Neural progenitor cell (in vitro differentiated cells): ENCODE measurements around the gene ISLR. TPM values are rescaled to one million over a fixed set of nuclear protein-coding genes. Genes with fewer than 3 reads are reported as not detected.
A peak's percentile ranks its signal among the peaks of the same experiment; 100 is the strongest.

Experiments
- DNase-seq: peaks from one replicate; pipeline ENCODE4 v3.0.0-alpha.2; 2016; ENCODE audit warnings: low spot score
- H2AFZ ChIP-seq: fragments of 200-600 bp; sonication (generic); replicated peaks from 2 replicates; pipeline ENCODE4 v1.6.1; 2016; ENCODE audit warnings: antibody characterized with exemption
- H3F3A ChIP-seq: fragments of 200-600 bp; sonication (generic); 2 replicates; pipeline ENCODE4 v1.6.1; 2016; ENCODE audit warnings: antibody characterized with exemption, low read depth
- H3K27ac ChIP-seq: fragments of 200-600 bp; sonication (generic); 2 replicates; pipeline ENCODE4 v1.5.1; 2016; ENCODE audit warnings: mild to moderate bottlenecking
- H3K27me3 ChIP-seq: fragments of 200-600 bp; sonication (generic); 2 replicates; pipeline ENCODE4 v1.6.1; 2016; ENCODE audit warnings: mild to moderate bottlenecking, moderate library complexity
- H3K36me3 ChIP-seq: fragments of 200-600 bp; sonication (generic); 2 replicates; pipeline ENCODE4 v1.5.1; 2016
- H3K4me1 ChIP-seq: fragments of 200-600 bp; sonication (generic); 2 replicates; pipeline ENCODE4 v1.6.1; 2016; ENCODE audit warnings: mixed run types
- H3K4me2 ChIP-seq: fragments of 200-600 bp; sonication (generic); 2 replicates; pipeline ENCODE4 v1.6.1; 2016
- H3K4me3 ChIP-seq: fragments of 200-600 bp; sonication (generic); 2 replicates; pipeline ENCODE4 v1.5.1; 2016
- H3K79me2 ChIP-seq: fragments of 200-600 bp; sonication (generic); 2 replicates; pipeline ENCODE4 v1.6.1; 2016; ENCODE audit warnings: low read depth
- H3K9ac ChIP-seq: fragments of 200-600 bp; sonication (generic); 2 replicates; pipeline ENCODE4 v1.6.1; 2016
- H3K9me3 ChIP-seq: fragments of 200-600 bp; sonication (generic); 2 replicates; pipeline ENCODE4 v1.5.1; 2016; ENCODE audit warnings: low read depth
- H4K20me1 ChIP-seq: fragments of 200-600 bp; sonication (generic); 2 replicates; pipeline ENCODE4 v1.6.1; 2016; ENCODE audit warnings: low read depth
- H3K27ac Mint-ChIP-seq: 3 replicates; pipeline ENCODE4 v1.8.0; 2021; ENCODE audit warnings: mixed read lengths
- H3K27me3 Mint-ChIP-seq: 2 replicates; pipeline ENCODE4 v1.8.0; 2022; ENCODE audit warnings: low read depth, mild to moderate bottlenecking, inconsistent platforms, moderate library complexity, mixed read lengths; ENCODE audit not compliant: insufficient read depth
- H3K36me3 Mint-ChIP-seq: 3 replicates; pipeline ENCODE4 v1.8.0; 2021; ENCODE audit warnings: mixed read lengths
- H3K4me1 Mint-ChIP-seq: 3 replicates; pipeline ENCODE4 v1.8.0; 2021; ENCODE audit warnings: mixed read lengths
- H3K4me3 Mint-ChIP-seq: 3 replicates; pipeline ENCODE4 v1.8.0; 2021; ENCODE audit warnings: mild to moderate bottlenecking, moderate library complexity, mixed read lengths
- H3K9me3 Mint-ChIP-seq: 3 replicates; pipeline ENCODE4 v1.8.0; 2020; ENCODE audit warnings: mixed read lengths
- EZH2 ChIP-seq: fragments of 200-600 bp; sonication (generic); IDR thresholded peaks from 2 replicates; pipeline ENCODE4 v1.6.1; 2017; ENCODE audit warnings: antibody characterized with exemption, mild to moderate bottlenecking, moderate library complexity
- EZH2phosphoT487 ChIP-seq: fragments of 200-600 bp; sonication (generic); IDR thresholded peaks from 2 replicates; pipeline ENCODE4 v1.6.1; 2017; ENCODE audit warnings: antibody characterized with exemption
- total RNA-seq: library from RNA; depleted of rRNA; stranded (reverse); fragments of >200 nt; gene quantifications from 2 replicates; pipeline ENCODE4 v1.2.3, GENCODE V29; 2015; ENCODE audit warnings: low replicate concordance
- TF ChIP-seq, protein P1 (sequence below): fragments of 200-600 bp; sonication (generic); IDR thresholded peaks from 2 replicates; pipeline ENCODE4 v1.5.1; 2017; ENCODE audit warnings: antibody characterized with exemption, mild to moderate bottlenecking

ISLR gene
- total RNA-seq, 1 donor from 2014 or later = not detected

GRCh38 chr15:74179983-74180880 is 6.7 kb downstream of the ISLR start:
- no peak overlapping the region for H3K4me3 Mint-ChIP-seq
- Histone ChIP-seq H2AFZ (no peak overlapping the region), H4K20me1 (no peaks in the 10 kb centered on the region), H3F3A (no peaks in the 10 kb centered on the region), H3K4me1 (peaks cover 6% of the 10 kb centered on the region), H3K27ac (no peak overlapping the region), H3K9me3 (no peaks in the 10 kb centered on the region), H3K9ac (no peak overlapping the region), H3K4me2 (no peak overlapping the region), H3K4me3 (no peak overlapping the region), H3K27me3 (no peaks in the 10 kb centered on the region), H3K79me2 (no peaks in the 10 kb centered on the region), H3K36me3 (no peaks in the 10 kb centered on the region)
- TF ChIP-seq EZH2 (no peak), EZH2phosphoT487 (no peak)
- TF ChIP-seq, protein P1, sequence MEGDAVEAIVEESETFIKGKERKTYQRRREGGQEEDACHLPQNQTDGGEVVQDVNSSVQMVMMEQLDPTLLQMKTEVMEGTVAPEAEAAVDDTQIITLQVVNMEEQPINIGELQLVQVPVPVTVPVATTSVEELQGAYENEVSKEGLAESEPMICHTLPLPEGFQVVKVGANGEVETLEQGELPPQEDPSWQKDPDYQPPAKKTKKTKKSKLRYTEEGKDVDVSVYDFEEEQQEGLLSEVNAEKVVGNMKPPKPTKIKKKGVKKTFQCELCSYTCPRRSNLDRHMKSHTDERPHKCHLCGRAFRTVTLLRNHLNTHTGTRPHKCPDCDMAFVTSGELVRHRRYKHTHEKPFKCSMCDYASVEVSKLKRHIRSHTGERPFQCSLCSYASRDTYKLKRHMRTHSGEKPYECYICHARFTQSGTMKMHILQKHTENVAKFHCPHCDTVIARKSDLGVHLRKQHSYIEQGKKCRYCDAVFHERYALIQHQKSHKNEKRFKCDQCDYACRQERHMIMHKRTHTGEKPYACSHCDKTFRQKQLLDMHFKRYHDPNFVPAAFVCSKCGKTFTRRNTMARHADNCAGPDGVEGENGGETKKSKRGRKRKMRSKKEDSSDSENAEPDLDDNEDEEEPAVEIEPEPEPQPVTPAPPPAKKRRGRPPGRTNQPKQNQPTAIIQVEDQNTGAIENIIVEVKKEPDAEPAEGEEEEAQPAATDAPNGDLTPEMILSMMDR = no peak
- H3K36me3 Mint-ChIP-seq = no peaks in the 10 kb centered on the region
- H3K27ac Mint-ChIP-seq = peak overlapping the region; percentile 63
- no peaks in the 10 kb centered on the region for H3K9me3 Mint-ChIP-seq
- H3K27me3 Mint-ChIP-seq = peaks cover 9% of the 10 kb centered on the region
- H3K4me1 Mint-ChIP-seq = peaks cover 32% of the 10 kb centered on the region
- no peak for DNase-seq

DNA sequence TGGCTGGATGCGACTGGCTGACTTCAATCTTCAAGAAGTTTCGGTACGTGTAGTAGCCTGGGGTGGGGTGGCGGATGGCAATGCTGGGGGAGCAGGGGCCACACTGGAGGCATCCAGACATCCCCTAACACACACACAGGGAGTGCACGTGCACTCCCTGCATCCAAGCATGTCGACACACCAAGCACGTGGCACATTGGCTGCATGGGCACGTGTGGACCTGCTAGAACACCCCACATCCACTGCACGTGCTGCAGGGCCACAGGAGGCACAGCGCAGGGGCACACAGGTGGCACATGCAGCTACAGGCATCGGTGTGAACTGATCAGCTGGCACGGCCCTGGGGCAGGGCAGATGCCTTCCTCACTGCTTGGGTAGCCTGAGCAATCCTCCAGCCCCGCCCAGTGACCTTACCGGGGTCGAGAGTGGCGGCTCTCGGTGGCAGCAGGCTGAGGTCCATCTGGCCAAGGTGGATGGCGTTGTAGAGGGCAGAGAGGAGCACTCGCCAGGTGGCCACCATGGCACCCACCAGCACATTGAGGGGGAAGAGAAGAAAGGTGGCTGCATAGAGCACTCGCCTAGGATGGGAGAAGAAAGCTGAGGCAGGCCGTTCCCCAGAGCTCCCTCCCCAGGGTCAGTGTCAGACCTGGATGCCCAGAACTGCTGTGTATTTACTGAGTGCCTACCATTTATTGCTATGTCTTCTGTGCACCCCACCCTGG is 7.5 kb downstream of the ISLR start:
- peaks cover 30% of the 10 kb centered on the region for H3K4me1 Mint-ChIP-seq
- TF ChIP-seq EZH2 (no peak), EZH2phosphoT487 (no peak)
- TF ChIP-seq, protein P1 = no peak
- DNase-seq = no peak
- Histone ChIP-seq H3K79me2 (no peaks in the 10 kb centered on the region), H3K4me2 (no peak overlapping the region), H3K9me3 (no peaks in the 10 kb centered on the region), H2AFZ (no peak overlapping the region), H3F3A (no peaks in the 10 kb centered on the region), H3K4me3 (no peak overlapping the region), H3K9ac (no peak overlapping the region), H3K27me3 (no peaks in the 10 kb centered on the region), H4K20me1 (no peaks in the 10 kb centered on the region), H3K36me3 (no peaks in the 10 kb centered on the region), H3K4me1 (peaks cover 6% of the 10 kb centered on the region), H3K27ac (no peak overlapping the region)
- no peak overlapping the region for H3K4me3 Mint-ChIP-seq
- H3K27me3 Mint-ChIP-seq = peaks cover 8% of the 10 kb centered on the region
- H3K27ac Mint-ChIP-seq = peak overlapping the region; percentile 63
- H3K36me3 Mint-ChIP-seq = no peaks in the 10 kb centered on the region
- no peaks in the 10 kb centered on the region for H3K9me3 Mint-ChIP-seq

- Histone ChIP-seq H3K79me2 (no peaks in the 10 kb centered on the region), H3K36me3 (no peaks in the 10 kb centered on the region), H3F3A (no peaks in the 10 kb centered on the region), H3K4me3 (no peak overlapping the region), H3K9me3 (no peaks in the 10 kb centered on the region), H3K4me2 (no peak overlapping the region), H3K27me3 (no peaks in the 10 kb centered on the region), H3K27ac (no peak overlapping the region), H3K9ac (no peak overlapping the region), H2AFZ (no peak overlapping the region), H4K20me1 (no peaks in the 10 kb centered on the region), H3K4me1 (no peaks in the 10 kb centered on the region)
- Mint-ChIP-seq H3K4me1 (peaks cover 19% of the 10 kb centered on the region), H3K36me3 (no peaks in the 10 kb centered on the region), H3K27me3 (peaks cover 5% of the 10 kb centered on the region), H3K4me3 (no peak overlapping the region), H3K27ac (peak overlapping the region; percentile 39), H3K9me3 (no peaks in the 10 kb centered on the region)
- DNase-seq = no peak
- TF ChIP-seq, protein P1 = no peak
- TF ChIP-seq EZH2phosphoT487 = no peak
- TF ChIP-seq EZH2 = no peak
Measured at GRCh38 chr15:74182131-74182530, 8.6 kb downstream of the ISLR start.
